ENCODE results near the gene ZNF329. TPM values are rescaled to one million over a fixed set of nuclear protein-coding genes. Genes with fewer than 3 reads are reported as not detected.

Gene ZNF329
- total RNA-seq, 1 experiment from 2014 or later, result 10.5 TPM

Other genes starting within 250 kb of the ZNF329 start
- 9.3 and 10.1 TPM in 2 replicates for gene ZNF417, start 234.2 kb downstream of the ZNF329 start, total RNA-seq (2014; rRNA removed)
- gene ZNF418, start 215.4 kb downstream of the ZNF329 start, total RNA-seq (2014; rRNA removed), result 0.04 TPM in 1 of 2 replicates, not detected in the other
- 4.4 and 5.5 TPM in 2 replicates for gene ZNF256, start 203.1 kb downstream of the ZNF329 start, total RNA-seq (2014; rRNA removed)
- gene C19orf18, start 176.3 kb downstream of the ZNF329 start, total RNA-seq (2014; rRNA removed), result 0.40 TPM in 1 of 2 replicates, not detected in the other
- gene ZNF606, start 148.0 kb downstream of the ZNF329 start, total RNA-seq (2014; rRNA removed), result 6.0 and 7.0 TPM in 2 replicates
- not detected in 2 replicates for gene ZSCAN1, start 116.8 kb downstream of the ZNF329 start, total RNA-seq (2014; rRNA removed)
- not detected in 2 replicates for gene ZNF135, start 91.5 kb downstream of the ZNF329 start, total RNA-seq (2014; rRNA removed)
- 0.66 and 1.7 TPM in 2 replicates for gene ZSCAN18, start 52.6 kb downstream of the ZNF329 start, total RNA-seq (2014; rRNA removed)
- 15.4 and 16.1 TPM in 2 replicates for gene ZNF274, start 32.3 kb upstream of the ZNF329 start, total RNA-seq (2014; rRNA removed)
- gene ZNF544, start 78.1 kb upstream of the ZNF329 start, total RNA-seq (2014; rRNA removed), result 73.7 and 115 TPM in 2 replicates
- 7.3 and 7.9 TPM in 2 replicates for gene ZNF8, start 128.2 kb upstream of the ZNF329 start, total RNA-seq (2014; rRNA removed)
- gene ERVK3-1, start 154.6 kb upstream of the ZNF329 start, total RNA-seq (2014; rRNA removed), result 104 and 116 TPM in 2 replicates
- 4.0 and 4.3 TPM in 2 replicates for gene ZSCAN22, start 176.2 kb upstream of the ZNF329 start, total RNA-seq (2014; rRNA removed)
- 0.92 and 1.9 TPM in 2 replicates for gene A1BG, start 202.7 kb upstream of the ZNF329 start, total RNA-seq (2014; rRNA removed)
- 2.2 and 4.0 TPM in 2 replicates for gene ZNF497, start 212.0 kb upstream of the ZNF329 start, total RNA-seq (2014; rRNA removed)
- 9.5 and 12.6 TPM in 2 replicates for gene ZNF837, start 230.2 kb upstream of the ZNF329 start, total RNA-seq (2014; rRNA removed)
- 3,515 and 3,776 TPM in 2 replicates for gene RPS5, start 236.5 kb upstream of the ZNF329 start, total RNA-seq (2014; rRNA removed)
- gene RNF225, start 244.9 kb upstream of the ZNF329 start, total RNA-seq (2014; rRNA removed), result 2.2 TPM in 1 of 2 replicates, not detected in the other

Measured in PC-3 (cell line).